A549 (cell line): ENCODE data around the gene GPR25. TPM values are rescaled to one million over a fixed set of nuclear protein-coding genes. Genes with fewer than 3 reads are reported as not detected.

Experiments used
- ATAC-seq, 2 experiments: fragments of 200-7000 bp in 1 of 2; fragments of >200 bp in 1 of 2; cut with Nextera tagmentation in 1 of 2; cut with Tn5 transposase in 1 of 2; 3 replicates each; pipeline versions ENCODE4 v1.8.0 to v1.9.1; 2018 to 2020; ENCODE audit warnings: mild to moderate bottlenecking in 1 of 2, moderate library complexity in 1 of 2
- CTCF ChIA-PET: fragments of 300-600 bp; sonication (Branson Sonifier 250); formaldehyde crosslinking; extraction: SDS; loops from one replicate; lab custom pipeline; 2021; ENCODE audit warnings: antibody characterized with exemption, inconsistent platforms; lab: Yijun Ruan, JAX
- POLR2A ChIA-PET: fragments of 350-600 bp; formaldehyde crosslinking; extraction: SDS; loops from one replicate; lab custom pipeline; 2021; ENCODE audit warnings: antibody characterized with exemption, inconsistent platforms; lab: Yijun Ruan, JAX
- DNase-seq, 2 experiments: peaks; one replicate each; pipeline versions ENCODE4 v3.0.0 to v3.0.0-alpha.2; 2011 to 2016; ENCODE audit warnings: low read depth in 1 of 2, low spot score in 1 of 2
- FAIRE-seq: peaks from 2 replicates; lab custom pipeline; 2011; peaks lifted over from hg19 to GRCh38; lab: Jason Lieb, UNC
- H3K27ac ChIP-seq, 2 experiments: fragments of >200 bp; sonication (Bioruptor Twin); formaldehyde crosslinking; 3 replicates each; pipeline ENCODE4 v1.5.1; 2016 to 2017
- H3K4me1 ChIP-seq: fragments of >200 bp; sonication (Bioruptor Twin); formaldehyde crosslinking; 3 replicates; pipeline ENCODE4 v1.6.1; 2016
- H3K4me2 ChIP-seq: fragments of >200 bp; sonication (Bioruptor Twin); formaldehyde crosslinking; 3 replicates; pipeline ENCODE4 v1.6.1; 2016
- H3K4me3 ChIP-seq: fragments of >200 bp; sonication (Bioruptor Twin); formaldehyde crosslinking; 3 replicates; pipeline ENCODE4 v1.5.1; 2016
- H3K9me3 ChIP-seq: fragments of >200 bp; sonication (Bioruptor Twin); formaldehyde crosslinking; 3 replicates; pipeline ENCODE4 v1.6.1; 2016
- ATOH8 ChIP-seq: fragments of 250-450 bp; sonication (Bioruptor Pico); IDR thresholded peaks from 2 replicates; pipeline ENCODE4 v1.5.0; 2020; ENCODE audit warnings: low read depth, mild to moderate bottlenecking, moderate library complexity
- CBX8 ChIP-seq: fragments of 200-600 bp; sonication (generic); IDR thresholded peaks from 2 replicates; pipeline ENCODE4 v1.6.1; 2016
- EHF ChIP-seq: fragments of 250-450 bp; sonication (Bioruptor Pico); IDR thresholded peaks from 2 replicates; pipeline ENCODE4 v1.5.0; 2020; ENCODE audit warnings: mild to moderate bottlenecking
- EHMT2 ChIP-seq: fragments of 200-600 bp; sonication (generic); IDR thresholded peaks from 2 replicates; pipeline ENCODE4 v1.6.1; 2016; ENCODE audit warnings: antibody characterized with exemption, low read depth, mild to moderate bottlenecking, moderate library complexity
- FOSL2 ChIP-seq, 2 experiments: fragments of 450-650 bp in 1 of 2; fragments of >200 bp in 1 of 2; sonication (Bioruptor Twin) in 1 of 2; formaldehyde crosslinking; IDR thresholded peaks; 2 replicates each; pipeline versions ENCODE4 v1.5.0 to v1.6.1; 2016 to 2020; ENCODE audit warnings: mild to moderate bottlenecking in 1 of 2, moderate library complexity in 1 of 2
- FOXS1 ChIP-seq: fragments of 250-450 bp; sonication (Bioruptor Pico); IDR thresholded peaks from 2 replicates; pipeline ENCODE4 v1.5.0; 2020; ENCODE audit warnings: mild to moderate bottlenecking, moderate library complexity
- HOXB13 ChIP-seq: fragments of 250-450 bp; sonication (Bioruptor Pico); IDR thresholded peaks from 2 replicates; pipeline ENCODE4 v1.5.0; 2020; ENCODE audit warnings: low read depth, mild to moderate bottlenecking, moderate library complexity
- HOXB5 ChIP-seq: fragments of 250-450 bp; sonication (Bioruptor Pico); IDR thresholded peaks from 2 replicates; pipeline ENCODE4 v1.5.0; 2020; ENCODE audit warnings: mild to moderate bottlenecking, moderate library complexity
- JUNB ChIP-seq: fragments of >200 bp; sonication (Bioruptor Twin); formaldehyde crosslinking; IDR thresholded peaks from 2 replicates; pipeline ENCODE4 v1.6.1; 2016
- MAZ ChIP-seq: fragments of 150-350 bp; IDR thresholded peaks from 2 replicates; pipeline ENCODE4 v1.6.1; 2014; ENCODE audit warnings: antibody characterized with exemption, low read depth, low read length, borderline replicate concordance
- NR3C1 ChIP-seq: fragments of >200 bp; sonication (Bioruptor Twin); formaldehyde crosslinking; IDR thresholded peaks from 3 replicates; pipeline ENCODE4 v1.6.1; 2017
- PHF8 ChIP-seq: fragments of 200-600 bp; sonication (generic); IDR thresholded peaks from 2 replicates; pipeline ENCODE4 v1.6.1; 2016; ENCODE audit warnings: low read depth, mild to moderate bottlenecking, antibody characterized with exemption, moderate library complexity, borderline replicate concordance
- RAD21 ChIP-seq, 2 experiments: fragments of >200 bp in 1 of 2; sonication (Bioruptor Twin) in 1 of 2; formaldehyde crosslinking in 1 of 2; IDR thresholded peaks in 1 of 2; conservative IDR thresholded peaks in 1 of 2; 2 replicates in 1 of 2; 3 replicates in 1 of 2; pipeline ENCODE4 v1.6.1; 2012 to 2018; ENCODE audit warnings: inconsistent platforms in 1 of 2
- RCOR1 ChIP-seq: fragments of 150-350 bp; IDR thresholded peaks from 2 replicates; pipeline ENCODE4 v1.6.1; 2014; ENCODE audit warnings: antibody characterized with exemption, low read length, low read depth
- REST ChIP-seq: fragments of 200-600 bp; sonication (generic); IDR thresholded peaks from 2 replicates; pipeline ENCODE4 v1.6.1; 2016; ENCODE audit warnings: antibody characterized with exemption, mild to moderate bottlenecking, moderate library complexity
- ZNF302 ChIP-seq: fragments of 250-450 bp; sonication (Bioruptor Pico); IDR thresholded peaks from 2 replicates; pipeline ENCODE4 v1.9.0; 2021; ENCODE audit warnings: inconsistent platforms, mild to moderate bottlenecking, moderate library complexity
- ZSCAN20 ChIP-seq: fragments of 250-450 bp; sonication (Bioruptor Pico); IDR thresholded peaks from 2 replicates; pipeline ENCODE4 v1.8.0; 2022; ENCODE audit warnings: mild to moderate bottlenecking, moderate library complexity
- WGBS: methylation state at CpG from one replicate; pipeline ENCODE4 v1.1.6; 2017; ENCODE audit errors: missing lambda C conversion rate; 5-methylcytosine and 5-hydroxymethylcytosine counted together
- polyA minus RNA-seq: library from RNA; depleted of rRNA, polyadenylated mRNA; stranded (reverse); fragments of >200 nt; gene quantifications from 2 replicates; pipeline ENCODE4 v1.2.3, GENCODE V29; 2011; rRNA and poly(A)+ RNA removed
- polyA plus RNA-seq, 4 experiments: library from polyadenylated mRNA; depleted of rRNA in 3 of 4; stranded (reverse); fragments of >200 nt; fragmentation: RNase III in 1 of 4; extraction: RNeasy Plus Mini Kit Qiagen cat#74134 plus additional on column Dnase treatment in 1 of 4; gene quantifications; 2 replicates in 3 of 4; 3 replicates in 1 of 4; pipeline ENCODE4 v1.2.3, GENCODE V29; 2011 to 2017
- TF ChIP-seq, protein P1 (sequence below): fragments of >200 bp; sonication (Bioruptor Twin); formaldehyde crosslinking; IDR thresholded peaks from 3 replicates; pipeline ENCODE4 v1.5.1; 2016

The GPR25 gene, protein sequence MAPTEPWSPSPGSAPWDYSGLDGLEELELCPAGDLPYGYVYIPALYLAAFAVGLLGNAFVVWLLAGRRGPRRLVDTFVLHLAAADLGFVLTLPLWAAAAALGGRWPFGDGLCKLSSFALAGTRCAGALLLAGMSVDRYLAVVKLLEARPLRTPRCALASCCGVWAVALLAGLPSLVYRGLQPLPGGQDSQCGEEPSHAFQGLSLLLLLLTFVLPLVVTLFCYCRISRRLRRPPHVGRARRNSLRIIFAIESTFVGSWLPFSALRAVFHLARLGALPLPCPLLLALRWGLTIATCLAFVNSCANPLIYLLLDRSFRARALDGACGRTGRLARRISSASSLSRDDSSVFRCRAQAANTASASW
- polyA plus RNA-seq (2011; rRNA removed) = not detected in 2 replicates
- polyA plus RNA-seq (2012; cell fraction: cytosol; rRNA removed) = 0.06 TPM in 1 of 2 replicates, not detected in the other
- 0.12 and 0.28 TPM in 2 replicates for polyA plus RNA-seq (2012; cell fraction: nucleus; rRNA removed)
- not detected in 3 replicates for polyA plus RNA-seq (2017; fragmentation: RNase III; extraction: RNeasy Plus Mini Kit Qiagen cat#74134 plus additional on column Dnase treatment)
- polyA minus RNA-seq = not detected in 2 replicates

DNA sequence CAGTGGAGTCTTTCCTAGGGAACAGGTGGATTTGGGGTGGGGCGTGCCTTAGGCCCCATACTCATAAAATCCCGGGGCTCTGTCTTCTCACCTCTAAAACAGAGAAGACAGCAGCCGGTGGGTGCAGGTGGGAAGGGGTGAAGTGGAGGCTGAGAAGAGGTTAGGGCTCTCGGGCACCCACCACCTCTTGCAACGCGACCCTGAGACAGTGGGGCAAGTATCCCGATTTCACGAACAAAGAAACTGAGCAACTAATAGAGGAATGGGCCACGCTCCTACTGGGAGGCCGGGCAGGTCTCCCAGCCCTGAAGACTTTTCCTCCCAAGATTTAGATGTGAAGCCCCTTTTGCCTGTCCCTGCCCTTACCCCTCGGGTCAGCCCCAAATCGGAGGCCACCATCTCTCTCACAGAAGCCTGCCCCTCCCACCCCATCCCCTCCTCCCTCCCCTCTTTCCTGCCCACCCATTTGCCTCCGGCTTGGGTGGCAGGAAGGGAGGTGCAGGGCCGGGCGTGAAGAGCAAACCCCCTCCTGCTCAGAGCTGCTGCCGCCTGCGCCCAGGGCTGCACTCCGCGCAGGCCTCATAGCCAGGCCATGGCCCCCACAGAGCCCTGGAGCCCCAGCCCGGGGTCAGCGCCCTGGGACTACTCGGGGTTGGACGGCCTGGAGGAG, at the start of gene GPR25:
Gene GPR25, plus strand, starts transcription at position 536 of the 670 bp plus-strand sequence. Its CDS starts 57 bp downstream, at position 593.
- H3K4me3 ChIP-seq = no peak within 1 kb of the TSS
- no peak for FAIRE-seq
- no peaks in the 10 kb centered on the region for H3K9me3 ChIP-seq
- ChIA-PET POLR2A (no interaction called here), CTCF (interaction anchor here (1.3 kb wide), 1 partner anchor 13 kb away, joined by 4 read pairs; no protein-coding TSS in a partner anchor)
- ATAC-seq = no peak
- TF ChIP-seq ATOH8 (no peak), FOXS1 (CRISPR knock-in tag) (no peak), RAD21 (conservative IDR thresholded peaks at IDR 0.05 in 1 of 2, IDR thresholded peaks at IDR 0.05 in 1 of 2) (no peak), PHF8 (no peak), HOXB13 (CRISPR knock-in tag) (no peak), ZSCAN20 (no peak), FOSL2 (IDR thresholded peaks at IDR 0.05) (no peak), FOSL2 (CRISPR knock-in tag; IDR thresholded peaks at IDR 0.05) (no peak), ZNF302 (no peak), CBX8 (no peak), NR3C1 (no peak), EHMT2 (no peak), EHF (CRISPR knock-in tag) (no peak), MAZ (no peak), HOXB5 (CRISPR knock-in tag) (no peak), JUNB (no peak), RCOR1 (no peak), REST (no peak)
- TF ChIP-seq, protein P1, sequence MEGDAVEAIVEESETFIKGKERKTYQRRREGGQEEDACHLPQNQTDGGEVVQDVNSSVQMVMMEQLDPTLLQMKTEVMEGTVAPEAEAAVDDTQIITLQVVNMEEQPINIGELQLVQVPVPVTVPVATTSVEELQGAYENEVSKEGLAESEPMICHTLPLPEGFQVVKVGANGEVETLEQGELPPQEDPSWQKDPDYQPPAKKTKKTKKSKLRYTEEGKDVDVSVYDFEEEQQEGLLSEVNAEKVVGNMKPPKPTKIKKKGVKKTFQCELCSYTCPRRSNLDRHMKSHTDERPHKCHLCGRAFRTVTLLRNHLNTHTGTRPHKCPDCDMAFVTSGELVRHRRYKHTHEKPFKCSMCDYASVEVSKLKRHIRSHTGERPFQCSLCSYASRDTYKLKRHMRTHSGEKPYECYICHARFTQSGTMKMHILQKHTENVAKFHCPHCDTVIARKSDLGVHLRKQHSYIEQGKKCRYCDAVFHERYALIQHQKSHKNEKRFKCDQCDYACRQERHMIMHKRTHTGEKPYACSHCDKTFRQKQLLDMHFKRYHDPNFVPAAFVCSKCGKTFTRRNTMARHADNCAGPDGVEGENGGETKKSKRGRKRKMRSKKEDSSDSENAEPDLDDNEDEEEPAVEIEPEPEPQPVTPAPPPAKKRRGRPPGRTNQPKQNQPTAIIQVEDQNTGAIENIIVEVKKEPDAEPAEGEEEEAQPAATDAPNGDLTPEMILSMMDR = no peak
- TF ChIP-seq, all 56 proteins: peak for 0
- Histone ChIP-seq H3K4me1 (no peaks in the 10 kb centered on the region), H3K27ac (no peak within 1 kb of the TSS), H3K4me2 (no peak within 1 kb of the TSS)
- no peak for DNase-seq
- WGBS = 89% methylated on average over 14 of the region's 23 CpGs
